SK-N-SH (cell line): Measurements from ENCODE around the gene FOXD3. TPM values are rescaled to one million over a fixed set of nuclear protein-coding genes. Genes with fewer than 3 reads are reported as not detected.

Experiments
- CTCF ChIA-PET: fragments of 300-600, 350-600 bp; formaldehyde crosslinking; extraction: SDS; loops from one replicate; lab custom pipeline; 2021; lab: Yijun Ruan, JAX
- POLR2A ChIA-PET: fragments of 350-600 bp; sonication (Branson Sonifier 250); formaldehyde crosslinking; extraction: SDS; loops from one replicate; lab custom pipeline; 2020; ENCODE audit warnings: antibody characterized with exemption, inconsistent platforms; lab: Yijun Ruan, JAX
- DNase-seq: peaks from one replicate; pipeline ENCODE4 v3.0.0; 2012
- H2AFZ ChIP-seq: fragments of 200-600 bp; sonication (generic); 2 replicates; pipeline ENCODE4 v1.8.1; 2016; ENCODE audit warnings: antibody characterized with exemption, mild to moderate bottlenecking, low read depth
- H3F3A ChIP-seq: fragments of 200-600 bp; sonication (generic); replicated peaks from 2 replicates; pipeline ENCODE3; 2016; ENCODE audit warnings: antibody characterized with exemption, mild to moderate bottlenecking; ENCODE audit not compliant: insufficient read depth
- H3K27ac ChIP-seq, 2 experiments: fragments of 200-500 bp in 1 of 2; fragments of 200-600 bp in 1 of 2; sonication (Bioruptor generic) in 1 of 2; sonication (generic), shearing (Covaris generic) in 1 of 2; 2 replicates each; pipeline versions ENCODE4 v1.5.1 to v1.6.1; 2014 to 2016; ENCODE audit warnings: low read depth in 2 of 2, inconsistent platforms in 1 of 2, low read length in 1 of 2, mild to moderate bottlenecking in 1 of 2, mixed read lengths in 1 of 2
- H3K27me3 ChIP-seq: fragments of 200-600 bp; sonication (generic), shearing (Covaris generic); 2 replicates; pipeline ENCODE4 v1.6.1; 2016; ENCODE audit warnings: mixed run types; ENCODE audit not compliant: insufficient read depth
- H3K36me3 ChIP-seq, 2 experiments: fragments of 200-500 bp in 1 of 2; fragments of 200-600 bp in 1 of 2; sonication (Bioruptor generic) in 1 of 2; sonication (generic) in 1 of 2; replicated peaks in 1 of 2; 2 replicates each; pipeline versions ENCODE3 to v1.5.1; 2014 to 2016; ENCODE audit warnings: low read length in 1 of 2, mild to moderate bottlenecking in 1 of 2; ENCODE audit not compliant: insufficient read depth in 2 of 2, control insufficient read depth in 1 of 2
- H3K4me1 ChIP-seq, 2 experiments: fragments of 200-500 bp in 1 of 2; fragments of 200-600 bp in 1 of 2; sonication (Bioruptor generic) in 1 of 2; sonication (generic), shearing (Covaris generic) in 1 of 2; 2 replicates each; pipeline versions ENCODE4 v1.5.1 to v1.6.1; 2014 to 2016; ENCODE audit warnings: low read depth in 1 of 2, low read length in 1 of 2, mixed run types in 1 of 2; ENCODE audit not compliant: insufficient read depth in 2 of 2, control insufficient read depth in 1 of 2
- H3K4me2 ChIP-seq: fragments of 200-600 bp; sonication (generic), shearing (Covaris generic); 2 replicates; pipeline ENCODE4 v1.6.1; 2017; ENCODE audit warnings: mixed run types
- H3K4me3 ChIP-seq, 2 experiments: fragments of 200-500 bp in 1 of 2; fragments of 200-600 bp in 1 of 2; sonication (Bioruptor generic) in 1 of 2; sonication (generic), shearing (Covaris generic) in 1 of 2; 2 replicates each; pipeline versions ENCODE4 v1.5.1 to v1.8.1; 2014 to 2016; ENCODE audit warnings: low read depth in 2 of 2, inconsistent platforms in 1 of 2, low read length in 1 of 2, mild to moderate bottlenecking in 1 of 2, mixed read lengths in 1 of 2, moderate library complexity in 1 of 2
- H3K79me2 ChIP-seq: fragments of 200-600 bp; sonication (generic); 2 replicates; pipeline ENCODE4 v1.8.1; 2017; ENCODE audit warnings: mild to moderate bottlenecking; ENCODE audit not compliant: insufficient read depth
- H3K9ac ChIP-seq: fragments of 200-600 bp; sonication (generic); 2 replicates; pipeline ENCODE4 v1.6.1; 2017; ENCODE audit warnings: mixed run types
- H3K9me2 ChIP-seq: fragments of 200-600 bp; sonication (generic); 2 replicates; pipeline ENCODE4 v1.6.1; 2017; ENCODE audit warnings: mixed run types
- H3K9me3 ChIP-seq: fragments of 200-600 bp; sonication (generic); 2 replicates; pipeline ENCODE4 v1.6.1; 2017; ENCODE audit warnings: mixed run types, mild to moderate bottlenecking, moderate library complexity
- H4K20me1 ChIP-seq: fragments of 200-600 bp; sonication (generic); 2 replicates; pipeline ENCODE4 v1.6.1; 2017; ENCODE audit warnings: mild to moderate bottlenecking, mixed run types; ENCODE audit not compliant: insufficient read depth
- CHD2 ChIP-seq: fragments of 150-350 bp; IDR thresholded peaks from 2 replicates; pipeline ENCODE4 v1.6.1; 2018; ENCODE audit warnings: low read length; ENCODE audit not compliant: partially characterized antibody
- EZH2phosphoT487 ChIP-seq: fragments of 200-600 bp; sonication (generic); IDR thresholded peaks from 2 replicates; pipeline ENCODE4 v1.6.1; 2017; ENCODE audit warnings: low read depth, mixed run types, mild to moderate bottlenecking, antibody characterized with exemption, moderate library complexity, borderline replicate concordance
- FOXJ3 ChIP-seq: sonication (generic); formaldehyde crosslinking; IDR thresholded peaks from 2 replicates; pipeline ENCODE4 v1.5.1; 2020; ENCODE audit warnings: mild to moderate bottlenecking, missing genetic modification reagents
- FOXM1 ChIP-seq: IDR thresholded peaks from 2 replicates; pipeline ENCODE4 v1.4.0; 2012; ENCODE audit warnings: low read depth, mild to moderate bottlenecking
- GATA2 ChIP-seq: sonication (generic); formaldehyde crosslinking; IDR thresholded peaks from 2 replicates; pipeline ENCODE4 v1.5.0; 2020; ENCODE audit warnings: mild to moderate bottlenecking, missing genetic modification reagents
- JUND ChIP-seq: IDR thresholded peaks from 2 replicates; pipeline ENCODE4 v1.4.0; 2012
- POLR2AphosphoS5 ChIP-seq: IDR thresholded peaks from 2 replicates; pipeline ENCODE4 v1.6.1; 2012; ENCODE audit warnings: low read depth, low read length
- RAD21 ChIP-seq: IDR thresholded peaks from 2 replicates; pipeline ENCODE4 v1.6.1; 2012; ENCODE audit warnings: mild to moderate bottlenecking, low read length
- RCOR1 ChIP-seq: fragments of 150-350 bp; IDR thresholded peaks from 2 replicates; pipeline ENCODE4 v1.6.1; 2017; ENCODE audit warnings: antibody characterized with exemption, low read length
- REST ChIP-seq: IDR thresholded peaks from 2 replicates; pipeline ENCODE4 v1.6.1; 2012; ENCODE audit warnings: mild to moderate bottlenecking, low read depth, low read length, moderate library complexity
- RFX5 ChIP-seq: IDR thresholded peaks from 2 replicates; pipeline ENCODE4 v1.6.1; 2012; ENCODE audit warnings: mild to moderate bottlenecking, improper control_type of control experiment, low read length
- SMC3 ChIP-seq: IDR thresholded peaks from 2 replicates; pipeline ENCODE4 v1.6.1; 2012; ENCODE audit warnings: low read depth, low read length, improper control_type of control experiment
- TAF1 ChIP-seq: IDR thresholded peaks from 2 replicates; pipeline ENCODE4 v1.6.1; 2012; ENCODE audit warnings: low read depth, mild to moderate bottlenecking, low read length, moderate library complexity, borderline replicate concordance
- USF1 ChIP-seq: IDR thresholded peaks from 2 replicates; pipeline ENCODE4 v1.4.0; 2012; ENCODE audit warnings: low read depth, borderline replicate concordance
- USF2 ChIP-seq: fragments of 150-350 bp; IDR thresholded peaks from 2 replicates; pipeline ENCODE4 v1.6.1; 2017; ENCODE audit warnings: antibody characterized with exemption, low read length, low read depth, borderline replicate concordance
- ZBTB33 ChIP-seq: IDR thresholded peaks from 2 replicates; pipeline ENCODE4 v1.4.0; 2012; ENCODE audit warnings: low read depth, borderline replicate concordance
- WGBS: methylation state at CpG from one replicate; pipeline ENCODE4 v1.1.6; 2017; ENCODE audit warnings: low lambda C conversion rate; 5-methylcytosine and 5-hydroxymethylcytosine counted together
- polyA plus RNA-seq, 3 experiments: library from polyadenylated mRNA; depleted of rRNA; stranded (reverse); fragments of >200 nt; gene quantifications; 2 replicates each; pipeline ENCODE4 v1.2.3, GENCODE V29; 2012

FOXD3 gene
- polyA plus RNA-seq, 1 of the 3 experiments (the other 2 are of a cell fraction), result not detected

- POLR2A ChIA-PET, result no interaction called here
- DNase-seq, result peak; percentile 55
- no peaks in the 10 kb centered on the region for H3K9me3 ChIP-seq
- WGBS, result 29% methylated on average over 34 of the region's 37 CpGs
- H3K9ac ChIP-seq, result no peak overlapping the region
- no peak overlapping the region for H3K27ac ChIP-seq
- no peaks in the 10 kb centered on the region for H4K20me1 ChIP-seq
- no peaks in the 10 kb centered on the region for H3K36me3 ChIP-seq
- no peak overlapping the region for H3K4me2 ChIP-seq
- no peaks in the 10 kb centered on the region for H3K9me2 ChIP-seq
- no peak overlapping the region for H3K4me3 ChIP-seq
- peaks cover 3 to 9% of the 10 kb centered on the region in 2 experiments; a peak in 2 of 4 replicates for H3K4me1 ChIP-seq
- no peak overlapping the region for H2AFZ ChIP-seq
- H3F3A ChIP-seq, result peaks cover 1% of the 10 kb centered on the region
- CTCF ChIA-PET, result interaction anchor here (0.5 to 12.0 kb wide), 50 partner anchors 9 to 485 kb away, joined by 3 to 86 read pairs (median 4); partner anchors contain the start of genes EFCAB7, FOXD3 and ITGB3BP
- no peaks in the 10 kb centered on the region for H3K79me2 ChIP-seq
- peaks cover 92% of the 10 kb centered on the region for H3K27me3 ChIP-seq
- TF ChIP-seq EZH2phosphoT487 (peak; percentile 79; the same call in 1 of the 2 replicates), RFX5 (no peak), RCOR1 (no peak)
These were observed 4.4 kb downstream of the FOXD3 start for GRCh38 chr1:63326473-63327380.

- H3F3A ChIP-seq, result peaks cover 3% of the 10 kb centered on the region
- no peaks in the 10 kb centered on the region for H4K20me1 ChIP-seq
- no peaks in the 10 kb centered on the region for H3K9me2 ChIP-seq
- no peaks in the 10 kb centered on the region for H3K79me2 ChIP-seq
- CTCF ChIA-PET, result interaction anchor here (0.6 to 12.0 kb wide), 50 partner anchors 8 to 485 kb away, joined by 3 to 86 read pairs (median 4); partner anchors contain the start of genes EFCAB7, FOXD3 and ITGB3BP
- no peak overlapping the region for H3K27ac ChIP-seq
- H3K36me3 ChIP-seq, result no peaks in the 10 kb centered on the region
- WGBS, result 15% methylated on average over 21 of the region's 25 CpGs
- H3K27me3 ChIP-seq, result peaks cover 84% of the 10 kb centered on the region
- DNase-seq, result peak; percentile 89
- no peak overlapping the region for H3K9ac ChIP-seq
- H3K4me3 ChIP-seq, result peak overlapping the region in 1 of 2 experiments; percentile 34; a peak in 1 of 4 replicates
- H2AFZ ChIP-seq, result peak overlapping the region; percentile 57; the same call in 1 of the 2 replicates
- POLR2A ChIA-PET, result no interaction called here
- H3K9me3 ChIP-seq, result no peaks in the 10 kb centered on the region
- no peak overlapping the region for H3K4me2 ChIP-seq
- H3K4me1 ChIP-seq, result peaks cover 0 to 3% of the 10 kb centered on the region in 2 experiments; a peak in 1 of 4 replicates
- no peak for TF ChIP-seq RCOR1
- no peak for TF ChIP-seq POLR2AphosphoS5
- no peak for TF ChIP-seq ZBTB33
- TF ChIP-seq FOXM1, result no peak
- TF ChIP-seq SMC3, result peak; percentile 76
- no peak for TF ChIP-seq GATA2 (CRISPR knock-in tag)
- no peak for TF ChIP-seq USF2
- TF ChIP-seq CHD2, result no peak
- peak; percentile 73 for TF ChIP-seq RAD21
- TF ChIP-seq RFX5, result no peak
- TF ChIP-seq USF1, result no peak
- TF ChIP-seq FOXJ3, result no peak
- no peak for TF ChIP-seq JUND
- no peak for TF ChIP-seq REST
- TF ChIP-seq EZH2phosphoT487, result no peak
- no peak for TF ChIP-seq TAF1
These were observed 5.2 kb downstream of the FOXD3 start for GRCh38 chr1:63327417-63328054.
